Brain microvascular endothelial cell (primary cell): ENCODE data around the gene MRPL41.

Experiments used
- DNase-seq: peaks from one replicate; pipeline ENCODE4 v3.0.0-alpha.2; 2020
- H3K27ac ChIP-seq: fragments of 250-450 bp; sonication (Bioruptor Pico); 2 replicates; pipeline ENCODE4 v1.5.1; 2020; ENCODE audit warnings: mild to moderate bottlenecking, moderate library complexity
- H3K27me3 ChIP-seq: fragments of 250-450 bp; sonication (Bioruptor Pico); replicated peaks from 2 replicates; pipeline ENCODE4 v1.5.1; 2020; ENCODE audit warnings: mild to moderate bottlenecking
- H3K36me3 ChIP-seq: fragments of 250-450 bp; sonication (Bioruptor Pico); replicated peaks from 2 replicates; pipeline ENCODE4 v1.5.1; 2020; ENCODE audit warnings: mild to moderate bottlenecking
- H3K4me3 ChIP-seq: 2 replicates; pipeline ENCODE4 v1.5.1; 2011; ENCODE audit warnings: low read depth, mild to moderate bottlenecking, control low read depth, low read length, moderate library complexity
- in situ Hi-C: cut with HindIII; loops from 2 replicates; pipeline ENCODE4 v1.10.0; 2017; ENCODE audit warnings: low sequenced_read_pairs, low pct_ligation_motif_present
- TF ChIP-seq, protein P1 (sequence below): IDR thresholded peaks from 2 replicates; pipeline ENCODE4 v1.5.1; 2011; ENCODE audit warnings: low read depth, mild to moderate bottlenecking, moderate library complexity, low read length, control low read depth, inconsistent platforms; ENCODE audit errors: missing control alignments

MRPL41 gene

DNA sequence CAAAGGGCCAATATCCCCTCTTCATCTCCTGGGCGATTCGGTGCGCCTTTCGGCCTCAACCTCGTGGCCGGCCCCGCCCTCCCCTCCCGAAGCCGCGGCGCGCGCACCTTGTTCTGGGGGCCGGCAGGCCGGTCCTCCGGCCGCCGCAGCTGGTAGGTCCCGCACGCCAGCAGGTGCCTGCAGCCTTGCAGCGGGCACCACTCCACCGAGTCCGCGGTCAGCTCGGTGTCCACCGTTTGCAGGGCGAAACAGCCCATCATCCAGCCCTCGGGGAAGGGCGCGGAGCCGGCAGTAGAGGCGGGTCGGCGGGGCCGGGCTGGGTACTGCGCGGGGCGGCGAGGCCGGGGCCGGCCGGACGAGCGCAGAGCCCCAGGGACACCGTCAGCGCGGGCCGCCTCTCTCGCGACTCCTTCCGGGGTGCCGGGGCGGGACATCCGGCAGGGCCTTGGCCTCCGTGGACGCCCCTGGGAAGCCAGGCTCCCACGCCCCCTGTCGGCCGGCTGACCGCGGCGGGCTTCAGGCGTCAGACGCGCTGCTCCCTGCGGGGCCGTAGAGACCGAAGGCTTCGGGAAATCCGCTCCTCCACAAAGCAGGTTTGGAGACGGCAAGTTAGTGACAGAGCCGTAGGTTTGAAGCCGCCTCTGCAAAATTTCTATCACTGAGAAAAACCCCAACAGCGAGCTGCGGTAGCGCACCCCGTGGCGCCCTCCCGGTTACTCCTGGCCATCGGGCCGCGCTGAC is 27.0 kb downstream of the MRPL41 start, which contains the start of gene DPH7:
TSS of gene DPH7 (minus strand) at position 408 of the 741 bp plus-strand sequence. CDS start at position 260, 148 bp downstream.
- no peaks in the 10 kb centered on the region for H3K27me3 ChIP-seq
- TF ChIP-seq, protein P1, sequence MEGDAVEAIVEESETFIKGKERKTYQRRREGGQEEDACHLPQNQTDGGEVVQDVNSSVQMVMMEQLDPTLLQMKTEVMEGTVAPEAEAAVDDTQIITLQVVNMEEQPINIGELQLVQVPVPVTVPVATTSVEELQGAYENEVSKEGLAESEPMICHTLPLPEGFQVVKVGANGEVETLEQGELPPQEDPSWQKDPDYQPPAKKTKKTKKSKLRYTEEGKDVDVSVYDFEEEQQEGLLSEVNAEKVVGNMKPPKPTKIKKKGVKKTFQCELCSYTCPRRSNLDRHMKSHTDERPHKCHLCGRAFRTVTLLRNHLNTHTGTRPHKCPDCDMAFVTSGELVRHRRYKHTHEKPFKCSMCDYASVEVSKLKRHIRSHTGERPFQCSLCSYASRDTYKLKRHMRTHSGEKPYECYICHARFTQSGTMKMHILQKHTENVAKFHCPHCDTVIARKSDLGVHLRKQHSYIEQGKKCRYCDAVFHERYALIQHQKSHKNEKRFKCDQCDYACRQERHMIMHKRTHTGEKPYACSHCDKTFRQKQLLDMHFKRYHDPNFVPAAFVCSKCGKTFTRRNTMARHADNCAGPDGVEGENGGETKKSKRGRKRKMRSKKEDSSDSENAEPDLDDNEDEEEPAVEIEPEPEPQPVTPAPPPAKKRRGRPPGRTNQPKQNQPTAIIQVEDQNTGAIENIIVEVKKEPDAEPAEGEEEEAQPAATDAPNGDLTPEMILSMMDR = peak; percentile 77
- peaks cover 39% of the 10 kb centered on the region for H3K36me3 ChIP-seq
- DNase-seq = peak; percentile 84
- peak within 1 kb of the TSS; percentile 57 for H3K27ac ChIP-seq
- peak within 1 kb of the TSS; percentile 89 for H3K4me3 ChIP-seq
- in situ Hi-C loops = no loop called here

- TF ChIP-seq, protein P1 = no peak
- peaks cover 39% of the 10 kb centered on the region for H3K36me3 ChIP-seq
- in situ Hi-C loops = no loop called here
- no peak for DNase-seq
- H3K27ac ChIP-seq = peak overlapping the region; percentile 48
- no peaks in the 10 kb centered on the region for H3K27me3 ChIP-seq
- peak overlapping the region; percentile 89 for H3K4me3 ChIP-seq
Observed at GRCh38 chr9:137579259-137579604, 27.6 kb downstream of the MRPL41 start.

DNA sequence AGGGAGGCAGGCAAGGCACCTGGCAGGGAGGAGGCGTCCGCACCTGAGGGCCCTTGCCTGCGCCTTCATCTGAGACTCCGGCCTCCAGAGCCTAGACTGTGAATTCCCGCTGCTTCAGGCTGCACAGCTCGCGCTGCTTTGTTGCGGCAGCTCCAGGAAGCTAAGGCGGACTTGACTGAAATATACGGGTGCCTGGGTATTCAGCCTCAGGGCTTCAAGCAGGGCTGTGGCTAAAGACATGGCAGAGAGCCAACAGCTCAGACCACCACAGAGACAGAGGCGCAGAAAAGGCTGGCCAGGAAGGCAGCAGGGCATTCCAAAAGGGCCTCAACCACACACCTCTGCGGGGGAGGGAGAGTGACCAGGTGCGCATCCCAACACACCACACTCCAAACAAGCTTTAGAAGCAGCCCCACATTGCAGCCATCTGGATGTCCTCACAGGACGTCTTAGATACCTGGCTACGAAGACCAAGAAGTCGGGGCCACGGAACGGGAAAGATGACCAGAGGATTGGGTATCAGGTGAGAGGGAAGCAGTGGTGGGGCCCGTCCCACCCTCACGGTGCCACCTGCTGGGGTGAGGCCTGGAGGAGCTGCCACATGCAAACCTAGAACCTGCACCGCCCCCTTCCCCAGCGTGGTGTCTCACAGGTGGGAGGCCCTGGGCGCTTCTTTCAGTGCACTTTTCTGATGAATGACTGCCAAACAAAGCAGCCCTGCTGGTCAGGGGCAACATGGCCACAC is 28.7 kb downstream of the MRPL41 start:
- Histone ChIP-seq H3K4me3 (no peak overlapping the region), H3K27ac (no peak overlapping the region), H3K27me3 (no peaks in the 10 kb centered on the region), H3K36me3 (peaks cover 32% of the 10 kb centered on the region)
- no peak for DNase-seq
- in situ Hi-C loops = no loop called here
- TF ChIP-seq, protein P1 = no peak

- Histone ChIP-seq H3K36me3 (peaks cover 34% of the 10 kb centered on the region), H3K27ac (no peak overlapping the region), H3K27me3 (no peaks in the 10 kb centered on the region), H3K4me3 (no peak overlapping the region)
- in situ Hi-C loops = no loop called here
- DNase-seq = no peak
- TF ChIP-seq, protein P1 = no peak
Observed at GRCh38 chr9:137580954-137581322, 29.3 kb downstream of the MRPL41 start.

DNA sequence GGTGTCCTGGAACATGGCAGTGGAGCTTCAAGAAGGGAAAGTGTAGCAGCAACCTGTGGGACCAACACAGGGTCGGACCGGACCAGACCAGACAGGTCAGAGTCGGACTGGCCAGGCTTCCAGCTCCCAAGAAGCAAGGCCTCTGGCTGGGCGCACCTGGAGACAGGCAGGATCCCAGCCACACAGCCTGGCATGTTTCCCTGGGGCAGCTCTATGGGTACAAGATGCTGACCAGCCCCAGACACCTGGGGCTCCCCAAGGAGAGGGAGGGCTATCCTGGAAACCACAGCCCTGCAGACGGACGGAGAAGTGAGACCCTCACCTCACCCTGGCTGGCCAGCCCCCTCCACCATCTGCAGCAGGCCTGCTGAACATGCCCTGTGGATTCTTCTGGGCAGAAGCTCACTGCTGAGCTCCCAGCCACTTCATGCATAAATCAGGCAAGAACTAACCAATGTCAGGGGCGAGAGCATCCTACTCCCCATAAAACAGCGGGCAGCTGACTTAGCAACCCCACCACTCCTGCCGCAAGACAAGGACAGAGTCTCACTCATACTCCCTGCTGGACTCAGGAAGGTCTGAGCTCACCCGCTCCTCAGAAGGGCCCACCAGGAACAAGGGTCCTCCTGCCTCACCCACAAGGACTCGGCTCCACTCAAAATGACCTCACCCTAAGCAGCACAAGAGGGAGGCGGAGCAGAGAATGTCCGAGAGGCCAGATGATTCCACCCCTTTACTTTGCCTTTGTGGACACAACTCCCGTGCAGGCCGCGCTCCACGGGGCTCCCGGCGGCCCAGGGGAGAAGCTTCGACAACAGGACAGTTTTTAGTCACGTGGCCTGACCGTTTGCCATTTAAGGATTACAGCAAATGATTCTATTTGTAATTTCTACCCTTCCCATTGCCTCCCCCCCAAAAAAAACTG is 29.9 kb downstream of the MRPL41 start:
- no peaks in the 10 kb centered on the region for H3K27me3 ChIP-seq
- H3K4me3 ChIP-seq = no peak overlapping the region
- DNase-seq = no peak
- peaks cover 31% of the 10 kb centered on the region for H3K36me3 ChIP-seq
- no peak overlapping the region for H3K27ac ChIP-seq
- TF ChIP-seq, protein P1 = no peak
- in situ Hi-C loops = no loop called here
